GM19467 (cell line): ENCODE data around the gene IL36A.

Source experiments
- ATAC-seq: cut with Tn5 transposase; IDR thresholded peaks from one replicate; pipeline ENCODE4 v1.9.1; 2021; ENCODE audit warnings: mild to moderate bottlenecking, moderate library complexity; ENCODE audit not compliant: unreplicated experiment

IL36A gene

GRCh38 chr2:113041871-113042270 is 36.6 kb downstream of the IL36A start:
- no peak for ATAC-seq

- ATAC-seq = no peak
Measured at GRCh38 chr2:113046465-113046864, 41.2 kb downstream of the IL36A start.

DNA sequence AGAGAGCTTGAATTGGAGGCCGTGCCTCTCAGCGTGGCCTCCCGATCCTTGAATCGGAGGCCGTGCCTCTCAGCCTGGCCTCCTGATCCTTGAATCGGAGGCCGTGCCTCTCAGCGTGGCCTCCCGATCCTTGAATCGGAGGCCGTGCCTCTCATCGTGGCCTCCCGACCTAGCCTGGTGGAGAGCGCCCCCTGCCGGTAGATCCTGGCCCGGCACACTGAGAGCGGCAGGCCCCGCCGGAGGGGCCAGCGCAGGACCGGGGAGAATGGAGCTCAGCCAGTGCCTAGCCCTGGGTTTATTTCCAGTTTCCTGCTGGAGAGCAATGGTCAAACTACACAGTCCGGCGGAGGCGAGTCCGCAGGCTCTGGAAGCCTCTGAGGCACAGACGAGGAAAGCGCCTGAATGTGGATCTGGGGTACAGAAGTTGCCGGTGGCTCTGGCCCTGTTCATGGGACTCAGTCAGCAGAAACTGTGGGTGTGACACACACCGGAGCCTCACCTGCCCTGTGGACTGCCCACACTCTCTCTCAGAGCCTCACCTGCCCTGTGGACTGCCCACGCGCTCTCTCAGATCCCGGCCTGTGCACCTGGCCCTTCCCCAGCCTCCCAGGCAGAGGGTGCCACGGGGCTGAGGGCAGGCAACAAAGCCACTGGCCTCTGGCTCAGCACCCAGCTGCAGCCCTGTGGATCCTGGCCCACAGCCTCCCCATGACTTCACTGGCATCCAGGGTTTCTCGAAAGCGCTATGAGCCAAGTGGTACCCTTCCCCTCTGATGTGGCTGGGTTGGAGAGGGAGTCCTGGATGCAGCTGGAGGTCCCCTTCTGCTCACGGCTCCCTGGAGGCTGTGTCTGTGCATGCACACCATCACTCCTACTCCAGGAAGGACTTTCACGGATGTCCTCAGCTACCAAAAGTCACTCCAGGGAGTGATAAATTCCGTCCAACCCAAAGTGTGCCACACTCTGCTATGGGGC is 45.9 kb downstream of the IL36A start:
- ATAC-seq = no peak

- no peak for ATAC-seq
Measured at GRCh38 chr2:113052396-113052917, 47.2 kb downstream of the IL36A start, which contains the start of gene IL36B. Gene IL36B (minus strand): TSS chr2:113052867.

- ATAC-seq = no peak
Measured at GRCh38 chr2:113053666-113054065, 48.4 kb downstream of the IL36A start.

DNA sequence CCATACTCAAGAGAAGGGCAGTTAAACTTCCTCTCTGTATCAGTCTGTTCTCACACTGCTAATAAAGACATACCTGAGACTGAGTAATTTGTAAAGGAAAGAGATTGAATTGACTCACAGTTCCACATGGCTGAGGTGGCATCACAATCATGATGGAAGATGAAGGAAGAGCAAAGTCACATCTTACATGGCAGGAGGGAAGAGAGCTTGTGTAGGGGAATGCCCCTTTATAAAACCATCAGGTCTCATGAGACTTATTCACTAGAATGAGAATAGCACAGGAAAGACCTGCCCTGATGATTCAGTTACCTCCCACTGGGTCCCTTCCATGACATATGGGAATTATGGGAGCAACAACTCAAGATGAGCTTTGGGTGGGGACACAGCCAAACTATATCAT is 48.8 kb downstream of the IL36A start:
- no peak for ATAC-seq

- no peak for ATAC-seq
Measured at GRCh38 chr2:113056521-113056920, 51.3 kb downstream of the IL36A start.

DNA sequence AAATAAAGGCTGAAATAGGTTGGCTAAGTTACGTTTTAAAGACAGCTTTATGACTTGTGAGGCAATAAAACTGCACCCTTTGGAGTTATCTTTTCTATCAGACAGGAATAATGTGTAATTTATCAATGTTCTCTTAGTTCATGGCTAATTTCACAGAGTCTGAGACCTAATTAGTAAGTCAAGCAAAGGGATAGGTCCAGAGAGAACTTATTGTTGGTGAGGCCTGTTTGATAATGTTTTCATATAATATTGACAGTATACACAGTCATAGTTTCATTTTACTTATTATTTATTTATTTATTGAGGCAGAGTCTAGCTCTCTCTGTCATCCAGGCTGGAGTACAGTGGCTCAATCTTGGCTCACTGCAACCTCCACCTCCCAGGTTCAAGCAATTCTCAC is 51.9 kb downstream of the IL36A start:
- no peak for ATAC-seq
